Large intestine (tissue), 12 donors: ENCODE measurements around the gene CENPT. TPM values are rescaled to one million over a fixed set of nuclear protein-coding genes. Genes with fewer than 3 reads are reported as not detected.
A peak's percentile ranks its signal among the peaks of the same experiment; 100 is the strongest.

Experiments used
- DNase-seq, 2 donors: peaks; one replicate each; pipeline versions ENCODE4 v3.0.0 to v3.0.0-alpha.2; 2013
- H3K27ac ChIP-seq: one replicate; pipeline ENCODE4 v1.5.1; 2013; ENCODE audit warnings: low read length
- H3K27me3 ChIP-seq: 2 replicates; pipeline ENCODE4 v1.6.1; 2013; ENCODE audit warnings: low read length; ENCODE audit not compliant: control insufficient read depth, insufficient read depth
- H3K36me3 ChIP-seq: 2 replicates; pipeline ENCODE4 v1.6.1; 2013; ENCODE audit warnings: low read length; ENCODE audit not compliant: control insufficient read depth, insufficient read depth
- H3K4me1 ChIP-seq: one replicate; pipeline ENCODE4 v1.6.1; 2013; ENCODE audit warnings: low read length; ENCODE audit not compliant: control insufficient read depth, insufficient read depth
- H3K4me3 ChIP-seq: one replicate; pipeline ENCODE4 v1.5.1; 2013; ENCODE audit warnings: low read length
- H3K9me3 ChIP-seq: one replicate; pipeline ENCODE4 v1.6.1; 2013; ENCODE audit warnings: mild to moderate bottlenecking, low read depth, low read length, moderate library complexity; ENCODE audit not compliant: control insufficient read depth
- WGBS: methylation state at CpG from one replicate; pipeline ENCODE4 v1.1.5; 2013; ENCODE audit warnings: low lambda C conversion rate; ENCODE audit not compliant: insufficient coverage; 5-methylcytosine and 5-hydroxymethylcytosine counted together
- long read RNA-seq, 11 donors: transcript quantifications; one replicate each; lab custom pipeline, GENCODE V29; 2026
- polyA plus RNA-seq: library from polyadenylated mRNA; unstranded; fragments of 120-200 nt; gene quantifications from one replicate; pipeline ENCODE4 v1.2.1, GENCODE V29; 2013

CENPT gene, protein sequence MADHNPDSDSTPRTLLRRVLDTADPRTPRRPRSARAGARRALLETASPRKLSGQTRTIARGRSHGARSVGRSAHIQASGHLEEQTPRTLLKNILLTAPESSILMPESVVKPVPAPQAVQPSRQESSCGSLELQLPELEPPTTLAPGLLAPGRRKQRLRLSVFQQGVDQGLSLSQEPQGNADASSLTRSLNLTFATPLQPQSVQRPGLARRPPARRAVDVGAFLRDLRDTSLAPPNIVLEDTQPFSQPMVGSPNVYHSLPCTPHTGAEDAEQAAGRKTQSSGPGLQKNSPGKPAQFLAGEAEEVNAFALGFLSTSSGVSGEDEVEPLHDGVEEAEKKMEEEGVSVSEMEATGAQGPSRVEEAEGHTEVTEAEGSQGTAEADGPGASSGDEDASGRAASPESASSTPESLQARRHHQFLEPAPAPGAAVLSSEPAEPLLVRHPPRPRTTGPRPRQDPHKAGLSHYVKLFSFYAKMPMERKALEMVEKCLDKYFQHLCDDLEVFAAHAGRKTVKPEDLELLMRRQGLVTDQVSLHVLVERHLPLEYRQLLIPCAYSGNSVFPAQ
- polyA plus RNA-seq: 58.1 TPM
- long read RNA-seq, donor 1, partial matches to known transcripts: 0 of 2 reads
- long read RNA-seq, donor 1, other reads (novel, unspliced or antisense): 0 of 2 reads
- long read RNA-seq, donor 2, partial matches to known transcripts: 15 of 19 reads
- long read RNA-seq, donor 2, other reads (novel, unspliced or antisense): 0 of 19 reads
- long read RNA-seq, donor 3: 0 reads
- long read RNA-seq, donor 4: 0 reads
- long read RNA-seq, donor 5: 0 reads
- long read RNA-seq, donor 6, partial matches to known transcripts: 0 of 2 reads
- long read RNA-seq, donor 6, other reads (novel, unspliced or antisense): 0 of 2 reads
- long read RNA-seq, donor 7, partial matches to known transcripts: 6 of 6 reads
- long read RNA-seq, donor 7, other reads (novel, unspliced or antisense): 0 of 6 reads
- long read RNA-seq, donor 8, partial matches to known transcripts: 5 of 8 reads
- long read RNA-seq, donor 8, other reads (novel, unspliced or antisense): 0 of 8 reads
- long read RNA-seq, donor 9, partial matches to known transcripts: 0 of 1 reads
- long read RNA-seq, donor 9, other reads (novel, unspliced or antisense): 0 of 1 reads
- long read RNA-seq, donor 10, partial matches to known transcripts: 12 of 14 reads
- long read RNA-seq, donor 10, other reads (novel, unspliced or antisense): 0 of 14 reads
- long read RNA-seq, donor 11, partial matches to known transcripts: 46 of 119 reads
- long read RNA-seq, donor 11, other reads (novel, unspliced or antisense): 70 of 119 reads

DNA sequence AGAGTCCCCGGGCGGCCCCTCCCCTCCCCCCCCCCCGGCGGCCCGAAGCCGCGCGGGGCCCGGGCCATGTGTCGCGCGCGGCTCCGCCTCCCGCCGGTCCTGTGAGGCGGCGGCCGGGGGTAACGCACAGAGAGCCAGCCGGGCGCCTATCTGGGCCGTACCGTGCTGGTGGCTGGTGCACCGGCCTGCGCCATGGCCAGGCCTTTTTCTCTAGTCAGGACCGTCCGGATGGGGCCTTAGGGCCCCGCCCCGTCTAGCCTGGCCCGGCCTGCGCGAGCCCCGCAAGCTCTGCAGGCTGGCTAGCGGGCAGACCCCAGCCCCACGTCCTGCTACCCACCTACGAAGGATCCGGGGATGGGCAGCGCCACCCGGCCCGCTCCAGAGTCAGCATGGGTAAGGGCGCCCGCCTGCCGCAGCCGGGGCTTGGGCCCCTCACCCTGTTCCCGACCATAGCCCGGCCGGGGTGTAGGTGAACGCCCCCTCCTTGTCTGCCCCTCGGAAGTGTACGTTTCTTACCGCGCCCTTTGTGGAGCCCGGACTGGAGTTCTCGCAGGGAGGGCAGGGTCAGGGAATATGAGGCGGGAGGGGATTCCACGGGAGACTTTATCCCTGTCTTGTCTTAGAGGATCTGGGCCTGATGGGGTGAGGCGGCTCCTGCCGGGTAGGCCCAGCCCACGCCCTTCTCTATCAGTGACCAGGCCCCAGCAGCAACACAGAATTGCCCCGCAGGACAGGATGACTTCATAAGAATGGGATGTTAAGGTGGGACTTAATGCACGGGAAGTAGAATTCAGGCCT, at the start of gene CENPT:
Gene CENPT, minus strand, starts transcription at position 630 of the 798 bp plus-strand sequence. CDS start 13,834 bp downstream, outside the sequence.
- Histone ChIP-seq H3K4me3 (peak within 1 kb of the TSS; percentile 98), H3K27me3 (no peaks in the 10 kb centered on the region), H3K27ac (peak within 1 kb of the TSS; percentile 100), H3K36me3 (peaks cover 21% of the 10 kb centered on the region), H3K4me1 (peaks cover 35% of the 10 kb centered on the region), H3K9me3 (no peaks in the 10 kb centered on the region)
- no CpG with 5 or more reads among the region's 62 CpGs for WGBS
- peak; percentile 85 to 93 for DNase-seq

DNA sequence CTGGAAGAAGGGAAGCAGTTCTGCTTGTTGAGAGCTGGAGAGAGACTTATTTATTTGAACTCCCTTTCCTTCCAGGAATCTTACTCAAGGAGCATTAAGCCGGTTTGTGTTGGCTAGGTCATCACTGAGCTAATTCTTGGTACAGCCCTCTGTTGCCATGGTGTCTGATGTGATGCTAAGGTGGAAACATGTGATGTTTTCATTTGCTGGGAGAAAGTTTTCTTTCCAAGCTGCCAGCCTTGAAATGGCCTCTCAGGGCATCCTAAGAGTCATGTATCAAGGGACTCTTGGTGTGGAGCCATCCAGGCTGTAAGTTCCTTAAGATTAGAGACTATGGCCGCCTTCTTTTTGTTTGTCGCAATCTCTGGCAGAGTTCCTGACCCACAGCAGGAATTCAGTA, 49.7 kb upstream of the CENPT start:
- H3K36me3 ChIP-seq: peaks cover 2% of the 10 kb centered on the region
- H3K9me3 ChIP-seq: no peaks in the 10 kb centered on the region
- peaks cover 8% of the 10 kb centered on the region for H3K4me1 ChIP-seq
- no peaks in the 10 kb centered on the region for H3K27me3 ChIP-seq
- no peak for DNase-seq
- no CpG with 5 or more reads among the region's 3 CpGs for WGBS
- H3K4me3 ChIP-seq: no peak overlapping the region
- H3K27ac ChIP-seq: no peak overlapping the region

DNA sequence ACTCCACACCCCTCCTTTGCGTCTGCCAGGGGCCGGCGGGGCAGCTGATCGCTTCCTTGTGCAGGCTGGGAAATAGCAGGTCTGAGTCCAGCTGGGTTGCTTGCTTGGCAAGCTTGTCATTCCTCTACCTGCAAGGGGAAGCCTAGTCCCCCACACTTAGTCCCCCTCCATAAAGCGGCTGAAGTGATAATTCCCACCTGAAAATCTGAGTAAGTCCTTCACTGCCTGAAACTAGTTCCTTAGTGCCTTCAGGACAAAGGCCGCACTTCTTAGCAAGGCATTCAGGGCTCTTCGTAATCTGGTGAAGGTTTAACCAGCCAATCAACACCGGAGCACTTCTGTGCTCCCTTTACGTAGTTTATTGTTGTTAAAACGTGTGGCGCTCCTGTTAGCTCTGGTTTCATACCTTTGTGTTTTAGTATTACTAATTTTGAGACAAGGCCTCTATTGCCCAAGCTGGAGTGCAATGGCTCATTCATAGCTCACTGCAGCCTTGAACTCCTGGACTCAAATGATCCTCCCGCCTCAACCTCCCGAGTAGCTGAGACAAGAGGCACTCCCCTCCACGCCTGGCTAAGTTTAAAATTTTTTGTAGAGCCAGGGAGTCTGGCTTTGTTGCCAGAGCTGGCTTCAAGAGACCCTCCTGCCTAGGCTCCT, 46.4 kb upstream of the CENPT start:
- no CpG with 5 or more reads among the region's 14 CpGs for WGBS
- Histone ChIP-seq H3K4me3 (peak overlapping the region; percentile 95), H3K27ac (peak overlapping the region; percentile 99), H3K4me1 (peaks cover 8% of the 10 kb centered on the region), H3K27me3 (no peaks in the 10 kb centered on the region), H3K36me3 (no peaks in the 10 kb centered on the region), H3K9me3 (no peaks in the 10 kb centered on the region)
- DNase-seq: peak; percentile 44 to 76

DNA sequence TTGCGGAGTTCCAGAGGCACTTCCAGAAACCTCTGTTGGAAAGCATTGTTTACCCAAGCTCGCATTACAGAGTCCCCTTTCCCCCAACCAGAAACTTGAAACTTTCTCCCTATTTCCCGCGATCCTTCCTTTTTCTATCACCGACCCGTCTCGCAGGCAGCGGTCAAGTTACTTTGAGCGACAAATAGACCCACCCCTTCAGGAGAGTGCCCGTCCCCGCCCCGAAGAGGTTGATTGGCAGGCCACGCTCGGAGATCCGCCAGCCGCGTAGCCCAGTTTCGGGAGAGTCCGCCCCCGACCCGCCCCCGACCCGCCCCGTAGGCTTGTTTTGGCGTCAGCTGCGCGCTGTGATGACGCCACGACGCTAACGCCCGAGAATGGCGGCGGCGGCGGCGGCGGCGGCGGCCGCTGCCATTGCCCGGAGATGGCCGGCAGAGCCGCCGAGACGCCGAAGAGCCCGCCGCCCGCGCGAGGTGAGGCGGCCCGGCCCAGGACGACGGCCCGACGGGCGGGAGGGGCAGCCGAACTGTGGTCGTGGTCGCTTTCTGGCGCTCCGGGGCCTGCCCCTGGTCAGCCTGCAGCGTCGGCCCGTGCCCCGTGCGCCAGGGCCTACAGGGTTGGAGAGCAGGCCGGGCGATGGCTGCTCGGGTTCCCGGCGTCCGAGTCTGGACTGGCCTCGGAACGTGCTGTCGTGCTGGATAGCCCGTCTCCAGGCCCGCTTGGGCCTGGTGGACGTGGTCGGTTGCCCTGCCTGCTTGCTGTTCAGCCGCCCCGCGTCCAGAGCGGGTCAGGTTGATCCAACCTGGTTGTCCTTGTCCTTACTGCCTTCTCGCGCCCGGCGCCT, 45.6 kb upstream of the CENPT start, which contains the start of gene PSKH1:
Gene PSKH1, plus strand, starts transcription at position 356 of the 844 bp plus-strand sequence. CDS start 15,496 bp downstream, outside the sequence.
- Histone ChIP-seq H3K4me1 (peaks cover 8% of the 10 kb centered on the region), H3K36me3 (no peaks in the 10 kb centered on the region), H3K9me3 (no peaks in the 10 kb centered on the region), H3K27me3 (no peaks in the 10 kb centered on the region), H3K4me3 (peak within 1 kb of the TSS; percentile 95), H3K27ac (peak within 1 kb of the TSS; percentile 99)
- DNase-seq: peak; percentile 94 to 96
- no CpG with 5 or more reads among the region's 90 CpGs for WGBS

DNA sequence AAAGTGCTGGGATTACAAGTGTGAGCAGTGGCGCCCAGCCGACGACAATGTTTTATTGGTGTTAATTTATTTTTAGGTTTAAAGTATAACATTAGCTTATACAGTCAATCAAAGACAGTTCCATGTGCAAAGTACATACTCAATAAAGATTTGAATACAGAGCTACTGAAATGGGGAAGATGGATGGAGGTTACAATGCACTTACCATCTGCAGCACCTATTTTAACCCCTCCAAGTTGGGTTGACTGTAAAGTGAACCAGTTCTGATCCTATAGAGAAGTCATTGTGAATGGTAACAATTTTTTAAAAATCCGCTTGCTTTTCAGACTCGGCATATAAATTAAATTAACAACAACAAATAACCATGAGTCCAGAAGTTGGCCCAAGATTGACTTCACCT, 44.9 kb upstream of the CENPT start:
- 52% methylated on average over 5 of the region's 5 CpGs for WGBS
- Histone ChIP-seq H3K36me3 (no peaks in the 10 kb centered on the region), H3K27me3 (no peaks in the 10 kb centered on the region), H3K4me1 (peaks cover 8% of the 10 kb centered on the region), H3K4me3 (peak overlapping the region; percentile 44), H3K27ac (peak overlapping the region; percentile 64), H3K9me3 (no peaks in the 10 kb centered on the region)
- peak in 1 of 2 donors; percentile 16 for DNase-seq

DNA sequence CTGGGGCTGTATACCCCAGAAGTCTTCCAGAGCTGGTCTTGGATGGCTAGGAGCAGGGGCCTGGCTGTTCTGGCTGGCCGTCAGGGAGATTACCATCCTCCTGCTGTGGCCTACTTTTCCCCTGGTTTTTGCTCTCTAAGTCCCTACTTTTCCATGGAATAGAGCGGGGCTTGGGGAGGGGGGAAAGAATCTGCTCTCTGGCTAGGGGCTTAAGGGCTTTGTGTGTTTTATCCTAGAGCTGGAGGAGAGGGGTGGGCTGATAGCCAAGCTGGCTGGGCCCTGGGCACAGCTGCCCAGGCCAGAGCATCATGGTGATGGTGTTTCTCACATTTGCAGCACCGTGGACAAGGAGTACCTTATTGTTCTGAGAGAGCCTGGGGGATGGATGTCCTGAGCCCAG, 40.8 kb upstream of the CENPT start:
- H3K4me3 ChIP-seq: no peak overlapping the region
- no peaks in the 10 kb centered on the region for H3K9me3 ChIP-seq
- peaks cover 11% of the 10 kb centered on the region for H3K4me1 ChIP-seq
- no peak overlapping the region for H3K27ac ChIP-seq
- H3K27me3 ChIP-seq: no peaks in the 10 kb centered on the region
- WGBS: no CpG with 5 or more reads among the region's 3 CpGs
- H3K36me3 ChIP-seq: peaks cover 31% of the 10 kb centered on the region
- DNase-seq: no peak

DNA sequence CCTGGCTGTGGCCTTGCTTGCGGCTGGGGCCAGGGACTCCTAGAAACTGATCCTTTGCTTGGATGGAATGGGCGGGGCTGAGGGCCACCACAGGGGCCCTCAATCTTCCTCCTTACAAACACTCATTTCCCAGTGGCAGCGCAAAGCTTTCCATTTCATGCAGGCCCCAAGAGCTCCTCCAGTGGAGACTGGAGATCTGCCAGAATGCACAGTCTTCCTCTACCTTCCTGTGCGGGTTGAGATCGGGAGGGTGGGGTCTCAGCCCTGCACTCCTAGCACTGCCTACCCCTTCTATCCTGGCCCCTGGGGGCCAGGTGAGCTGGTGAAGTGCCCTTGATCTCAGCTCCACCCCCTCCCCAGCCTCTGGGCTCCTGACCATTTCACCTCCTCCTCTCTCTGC, 38.9 kb upstream of the CENPT start:
- Histone ChIP-seq H3K9me3 (no peaks in the 10 kb centered on the region), H3K36me3 (peaks cover 51% of the 10 kb centered on the region), H3K27ac (no peak overlapping the region), H3K4me1 (peaks cover 27% of the 10 kb centered on the region), H3K27me3 (no peaks in the 10 kb centered on the region), H3K4me3 (no peak overlapping the region)
- no CpG with 5 or more reads among the region's 5 CpGs for WGBS
- no peak for DNase-seq

DNA sequence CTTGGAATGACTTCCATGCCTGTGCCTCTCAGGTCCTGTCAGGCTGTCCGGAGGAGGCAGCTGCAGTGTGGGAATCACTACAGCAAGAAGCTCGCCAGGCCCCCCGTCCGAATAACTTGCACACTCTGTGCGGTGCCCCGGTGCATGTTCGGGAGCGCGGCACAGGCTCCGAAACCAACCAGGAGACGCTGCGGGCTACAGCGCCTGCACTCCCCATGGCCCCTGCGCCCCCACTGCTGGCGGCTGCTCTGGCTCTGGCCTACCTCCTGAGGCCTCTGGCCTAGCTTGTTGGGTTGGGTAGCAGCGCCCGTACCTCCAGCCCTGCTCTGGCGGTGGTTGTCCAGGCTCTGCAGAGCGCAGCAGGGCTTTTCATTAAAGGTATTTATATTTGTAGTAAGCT, 38.5 kb upstream of the CENPT start:
- no CpG with 5 or more reads among the region's 19 CpGs for WGBS
- peaks cover 27% of the 10 kb centered on the region for H3K4me1 ChIP-seq
- DNase-seq: no peak
- H3K4me3 ChIP-seq: no peak overlapping the region
- H3K36me3 ChIP-seq: peaks cover 55% of the 10 kb centered on the region
- H3K9me3 ChIP-seq: no peaks in the 10 kb centered on the region
- no peak overlapping the region for H3K27ac ChIP-seq
- no peaks in the 10 kb centered on the region for H3K27me3 ChIP-seq
